Measurements from ENCODE around the gene TWF2. TPM values are rescaled to one million over a fixed set of nuclear protein-coding genes. Genes with fewer than 3 reads are reported as not detected.

The TWF2 gene
- total and polyA plus RNA-seq, 9 donors, result 14.3 to 56.3 (median 41.2) TPM

DNA sequence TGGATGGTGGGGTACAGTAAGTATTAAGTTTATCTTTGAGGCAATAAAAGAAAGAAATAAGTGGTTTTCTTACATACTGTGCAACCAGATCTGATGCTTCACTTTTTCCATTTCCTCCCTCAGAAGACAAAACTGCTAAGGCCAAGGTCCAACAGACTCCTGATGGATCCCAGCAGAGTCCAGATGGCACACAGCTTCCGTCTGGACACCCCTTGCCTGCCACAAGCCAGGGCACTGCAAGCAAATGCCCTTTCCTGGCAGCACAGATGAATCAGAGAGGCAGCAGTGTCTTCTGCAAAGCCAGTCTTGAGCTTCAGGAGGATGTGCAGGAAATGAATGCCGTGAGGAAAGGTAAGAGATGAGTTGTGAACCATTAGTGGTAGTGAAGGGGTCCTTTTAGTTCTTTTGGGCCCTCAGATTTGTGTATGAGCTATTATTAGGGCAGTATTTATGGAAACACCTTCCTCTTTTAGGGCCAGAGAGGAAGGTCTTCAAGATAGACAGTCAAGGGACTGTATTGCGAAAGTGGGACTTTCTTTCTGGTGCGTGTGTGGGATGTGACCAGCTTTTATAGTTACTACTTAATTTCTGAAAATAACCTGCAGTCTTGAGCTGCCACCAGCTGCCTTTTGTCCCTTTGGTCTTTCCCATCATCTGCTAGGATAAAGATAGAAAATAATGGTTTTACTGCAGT, 36.4 kb downstream of the TWF2 start:
- Histone ChIP-seq H3K4me3 (no peak overlapping the region), H3K9me3 (no peaks in the 10 kb centered on the region), H3K27me3 (no peaks in the 10 kb centered on the region), H3K36me3 (no peaks in the 10 kb centered on the region), H3K4me1 (ENCODE audit: insufficient read depth) (peaks cover 5% of the 10 kb centered on the region), H3K27ac (no peak overlapping the region)
- no peak for DNase-seq
- 86 to 89% (median 88%) methylated on average over 4 of the region's 4 CpGs for WGBS, 3 donors
- intact Hi-C loops (cut with DNase I), result no loop called here
- TF ChIP-seq POLR2A (IDR thresholded peaks at IDR 0.05) (no peak), CTCF (IDR thresholded peaks at IDR 0.05) (no peak), EP300 (IDR thresholded peaks at IDR 0.05) (no peak)

GRCh38 chr3:52200981-52201679, 37.8 kb downstream of the TWF2 start:
- 91 to 94% (median 93%) methylated on average over 5 of the region's 5 CpGs for WGBS, 3 donors
- Histone ChIP-seq H3K9me3 (no peaks in the 10 kb centered on the region), H3K4me1 (ENCODE audit: insufficient read depth) (peaks cover 5% of the 10 kb centered on the region), H3K27me3 (no peaks in the 10 kb centered on the region), H3K4me3 (no peak overlapping the region), H3K27ac (no peak overlapping the region), H3K36me3 (no peaks in the 10 kb centered on the region)
- TF ChIP-seq POLR2A (IDR thresholded peaks at IDR 0.05) (no peak), CTCF (IDR thresholded peaks at IDR 0.05) (no peak), EP300 (IDR thresholded peaks at IDR 0.05) (no peak)
- no peak for DNase-seq
- intact Hi-C loops (cut with DNase I), result no loop called here

DNA sequence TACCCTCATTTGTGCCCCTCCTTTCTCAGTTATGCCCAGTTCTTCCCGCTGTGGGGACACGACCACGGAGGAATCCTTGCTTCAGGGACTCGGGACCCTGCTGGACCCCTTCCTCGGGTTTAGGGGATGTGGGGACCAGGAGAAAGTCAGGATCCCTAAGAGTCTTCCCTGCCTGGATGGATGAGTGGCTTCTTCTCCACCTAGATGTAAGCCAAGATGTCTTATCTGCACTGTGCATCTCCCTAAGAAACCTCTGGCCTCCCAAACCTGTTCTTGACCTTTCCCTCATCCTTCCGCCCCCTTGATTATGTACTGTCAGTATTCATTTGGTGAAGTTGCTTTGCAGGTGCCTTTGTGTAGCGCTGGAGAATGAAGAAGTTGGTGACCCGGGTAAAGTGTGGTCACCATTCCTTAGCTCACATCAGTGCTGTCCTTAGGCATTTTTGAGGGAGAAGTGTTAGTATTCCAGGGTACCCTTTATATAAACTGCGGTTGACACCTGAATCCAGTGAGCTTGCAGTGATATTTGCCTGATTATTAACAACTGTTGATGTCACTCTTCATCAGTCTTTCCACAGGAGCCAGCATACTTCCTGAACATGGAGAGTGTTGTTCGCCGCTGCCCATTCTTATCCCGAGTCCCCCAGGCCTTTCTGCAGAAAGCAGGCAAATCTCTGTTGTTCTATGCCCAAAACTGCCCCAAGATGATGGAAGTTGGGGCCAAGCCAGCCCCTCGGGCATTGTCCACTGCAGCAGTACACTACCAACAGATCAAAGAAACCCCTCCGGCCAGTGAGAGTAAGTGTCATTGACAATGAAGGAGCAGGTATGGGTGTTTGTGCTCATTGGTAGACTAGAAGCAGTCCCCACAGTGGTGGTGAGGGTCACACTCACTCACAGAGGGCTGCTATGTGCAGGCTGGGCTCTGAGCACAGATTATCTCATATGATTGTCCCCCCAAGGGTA, 40.0 kb downstream of the TWF2 start:
- peak in 1 of 5 donors; percentile 31 for DNase-seq
- intact Hi-C loops (cut with DNase I), result no loop called here
- no peak for TF ChIP-seq POLR2A (IDR thresholded peaks at IDR 0.05)
- no peak for TF ChIP-seq EP300 (IDR thresholded peaks at IDR 0.05)
- TF ChIP-seq CTCF (IDR thresholded peaks at IDR 0.05), result no peak
- peak overlapping the region; percentile 80 for H3K4me3 ChIP-seq
- no peaks in the 10 kb centered on the region for H3K36me3 ChIP-seq
- H3K27me3 ChIP-seq, result no peaks in the 10 kb centered on the region
- peak overlapping the region in 1 of 2 donors; percentile 36 for H3K27ac ChIP-seq
- no peaks in the 10 kb centered on the region for H3K9me3 ChIP-seq
- H3K4me1 ChIP-seq (ENCODE audit: insufficient read depth), result peaks cover 16% of the 10 kb centered on the region
- WGBS, 3 donors, result 42 to 47% (median 44%) methylated on average over 14 of the region's 14 CpGs
